OCI-LY1 (cell line): Measurements from ENCODE around the gene CDH2.

ENCODE experiments used
- H2AFZ ChIP-seq: fragments of 200-600 bp; sonication (generic), shearing (Covaris generic); 2 replicates; pipeline ENCODE4 v1.6.0; 2014; ENCODE audit warnings: antibody characterized with exemption, mild to moderate bottlenecking, low read length
- H3F3A ChIP-seq: fragments of 200-600 bp; sonication (generic), shearing (Covaris generic); 2 replicates; pipeline ENCODE4 v1.6.0; 2014; ENCODE audit warnings: mild to moderate bottlenecking, antibody characterized with exemption, low read length, moderate library complexity; ENCODE audit not compliant: insufficient read depth
- H3K27ac ChIP-seq: fragments of 200-600 bp; sonication (generic); 2 replicates; pipeline ENCODE4 v1.5.1; 2014; ENCODE audit warnings: low read length, mixed run types, mild to moderate bottlenecking, low read depth; ENCODE audit not compliant: poor library complexity, severe bottlenecking
- H3K27me3 ChIP-seq: fragments of 200-600 bp; sonication (generic); 2 replicates; pipeline ENCODE4 v1.6.0; 2014; ENCODE audit warnings: antibody characterized with exemption, mild to moderate bottlenecking, low read length, moderate library complexity; ENCODE audit not compliant: insufficient read depth
- H3K36me3 ChIP-seq: fragments of 200-600 bp; sonication (generic); 2 replicates; pipeline ENCODE4 v1.6.1; 2014; ENCODE audit warnings: mild to moderate bottlenecking, antibody characterized with exemption, low read length, moderate library complexity, mixed read lengths; ENCODE audit not compliant: insufficient read depth
- H3K4me1 ChIP-seq: fragments of 200-600 bp; sonication (generic); 2 replicates; pipeline ENCODE4 v1.5.1; 2014; ENCODE audit warnings: mild to moderate bottlenecking, low read length, moderate library complexity; ENCODE audit not compliant: insufficient read depth, severe bottlenecking
- H3K4me2 ChIP-seq: fragments of 200-600 bp; sonication (generic), shearing (Covaris generic); 2 replicates; pipeline ENCODE4 v1.6.1; 2014; ENCODE audit warnings: low read length
- H3K4me3 ChIP-seq: fragments of 200-600 bp; sonication (generic); 2 replicates; pipeline ENCODE4 v1.5.1; 2014; ENCODE audit warnings: low read length, low read depth, mild to moderate bottlenecking, mixed read lengths; ENCODE audit not compliant: poor library complexity, severe bottlenecking
- H3K79me2 ChIP-seq: fragments of 200-600 bp; shearing (Covaris generic); 2 replicates; pipeline ENCODE4 v1.6.1; 2016; ENCODE audit warnings: mixed run types, low read length, mixed read lengths; ENCODE audit not compliant: insufficient read depth
- H3K9ac ChIP-seq: fragments of 200-600 bp; sonication (generic), shearing (Covaris generic); 2 replicates; pipeline ENCODE4 v1.6.1; 2014; ENCODE audit warnings: mild to moderate bottlenecking, low read length, mixed read lengths
- H3K9me2 ChIP-seq: fragments of 200-600 bp; sonication (generic), shearing (Covaris generic); 2 replicates; pipeline ENCODE4 v1.6.1; 2014; ENCODE audit warnings: low read depth, mild to moderate bottlenecking, low read length, mixed read lengths
- H3K9me3 ChIP-seq: fragments of 200-600 bp; shearing (Covaris generic); 2 replicates; pipeline ENCODE4 v1.6.1; 2014; ENCODE audit warnings: low read length, mixed read lengths
- H4K20me1 ChIP-seq: fragments of 200-600 bp; sonication (generic), shearing (Covaris generic); 2 replicates; pipeline ENCODE4 v1.6.0; 2016; ENCODE audit warnings: mild to moderate bottlenecking, low read length; ENCODE audit not compliant: insufficient read depth
- EZH2 ChIP-seq: fragments of 200-600 bp; sonication (generic), shearing (Covaris generic); IDR thresholded peaks from 2 replicates; pipeline ENCODE4 v1.8.0; 2017; ENCODE audit warnings: borderline replicate concordance, mixed run types, mild to moderate bottlenecking, antibody characterized with exemption, low read length, moderate library complexity, mixed read lengths
- TF ChIP-seq, protein P1 (sequence below): fragments of 200-600 bp; sonication (generic), shearing (Covaris generic); IDR thresholded peaks from 2 replicates; pipeline ENCODE4 v1.5.1; 2017; ENCODE audit warnings: mild to moderate bottlenecking, antibody characterized with exemption, low read length, moderate library complexity, mixed read lengths

The CDH2 gene

DNA sequence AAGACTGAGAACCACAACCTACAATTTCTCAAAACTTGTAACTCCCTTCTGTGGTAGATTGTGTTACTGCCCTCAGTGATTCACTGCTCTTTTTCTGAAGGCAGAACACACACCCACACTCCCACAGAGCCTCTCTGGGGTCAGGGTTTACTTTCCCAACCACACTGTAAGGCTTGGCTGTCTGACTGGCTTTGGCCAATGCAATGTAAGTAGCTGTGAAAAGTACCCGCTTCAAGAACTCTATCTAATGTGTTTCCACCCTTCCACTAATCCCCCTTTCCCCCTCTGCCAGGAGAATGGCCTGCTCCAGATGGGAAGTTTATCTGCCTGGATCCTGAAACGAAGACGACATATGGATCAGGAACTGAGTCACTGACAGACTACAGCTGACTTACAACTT lies 222.7 kb downstream of the CDH2 start:
- Histone ChIP-seq H3K4me1 (no peaks in the 10 kb centered on the region), H3F3A (no peaks in the 10 kb centered on the region), H3K79me2 (no peaks in the 10 kb centered on the region), H3K36me3 (no peaks in the 10 kb centered on the region), H3K9me3 (no peaks in the 10 kb centered on the region), H3K27me3 (no peaks in the 10 kb centered on the region), H3K27ac (no peak overlapping the region), H3K9me2 (no peaks in the 10 kb centered on the region), H3K4me2 (no peak overlapping the region), H2AFZ (no peak overlapping the region), H3K9ac (no peak overlapping the region), H3K4me3 (no peak overlapping the region), H4K20me1 (no peaks in the 10 kb centered on the region)
- no peak for TF ChIP-seq EZH2
- TF ChIP-seq, protein P1, sequence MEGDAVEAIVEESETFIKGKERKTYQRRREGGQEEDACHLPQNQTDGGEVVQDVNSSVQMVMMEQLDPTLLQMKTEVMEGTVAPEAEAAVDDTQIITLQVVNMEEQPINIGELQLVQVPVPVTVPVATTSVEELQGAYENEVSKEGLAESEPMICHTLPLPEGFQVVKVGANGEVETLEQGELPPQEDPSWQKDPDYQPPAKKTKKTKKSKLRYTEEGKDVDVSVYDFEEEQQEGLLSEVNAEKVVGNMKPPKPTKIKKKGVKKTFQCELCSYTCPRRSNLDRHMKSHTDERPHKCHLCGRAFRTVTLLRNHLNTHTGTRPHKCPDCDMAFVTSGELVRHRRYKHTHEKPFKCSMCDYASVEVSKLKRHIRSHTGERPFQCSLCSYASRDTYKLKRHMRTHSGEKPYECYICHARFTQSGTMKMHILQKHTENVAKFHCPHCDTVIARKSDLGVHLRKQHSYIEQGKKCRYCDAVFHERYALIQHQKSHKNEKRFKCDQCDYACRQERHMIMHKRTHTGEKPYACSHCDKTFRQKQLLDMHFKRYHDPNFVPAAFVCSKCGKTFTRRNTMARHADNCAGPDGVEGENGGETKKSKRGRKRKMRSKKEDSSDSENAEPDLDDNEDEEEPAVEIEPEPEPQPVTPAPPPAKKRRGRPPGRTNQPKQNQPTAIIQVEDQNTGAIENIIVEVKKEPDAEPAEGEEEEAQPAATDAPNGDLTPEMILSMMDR = no peak

DNA sequence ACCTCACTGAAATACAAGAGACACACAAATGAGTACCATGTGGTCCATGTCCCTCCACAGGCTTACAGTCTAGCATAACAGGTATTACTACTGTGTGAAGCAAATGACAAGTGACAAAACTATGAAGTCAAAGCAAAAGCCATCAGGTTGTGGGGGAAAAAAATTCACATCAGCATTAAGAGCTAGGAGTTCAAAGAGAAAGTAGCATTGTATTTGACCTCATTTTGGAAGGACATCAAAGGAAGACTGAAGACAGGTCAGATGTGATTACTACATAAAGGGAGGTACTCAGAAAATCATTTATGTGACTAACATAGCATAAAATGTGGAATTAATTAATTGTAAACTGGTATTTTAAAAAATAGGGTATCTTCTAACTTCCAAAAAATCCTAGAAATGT lies 224.2 kb downstream of the CDH2 start:
- Histone ChIP-seq H3K27me3 (no peaks in the 10 kb centered on the region), H3K9ac (no peak overlapping the region), H3F3A (no peaks in the 10 kb centered on the region), H3K4me1 (no peaks in the 10 kb centered on the region), H3K79me2 (no peaks in the 10 kb centered on the region), H3K27ac (no peak overlapping the region), H3K9me2 (no peaks in the 10 kb centered on the region), H3K4me2 (no peak overlapping the region), H4K20me1 (no peaks in the 10 kb centered on the region), H3K9me3 (no peaks in the 10 kb centered on the region), H2AFZ (no peak overlapping the region), H3K36me3 (no peaks in the 10 kb centered on the region), H3K4me3 (no peak overlapping the region)
- TF ChIP-seq, protein P1 = no peak
- TF ChIP-seq EZH2 = no peak

DNA sequence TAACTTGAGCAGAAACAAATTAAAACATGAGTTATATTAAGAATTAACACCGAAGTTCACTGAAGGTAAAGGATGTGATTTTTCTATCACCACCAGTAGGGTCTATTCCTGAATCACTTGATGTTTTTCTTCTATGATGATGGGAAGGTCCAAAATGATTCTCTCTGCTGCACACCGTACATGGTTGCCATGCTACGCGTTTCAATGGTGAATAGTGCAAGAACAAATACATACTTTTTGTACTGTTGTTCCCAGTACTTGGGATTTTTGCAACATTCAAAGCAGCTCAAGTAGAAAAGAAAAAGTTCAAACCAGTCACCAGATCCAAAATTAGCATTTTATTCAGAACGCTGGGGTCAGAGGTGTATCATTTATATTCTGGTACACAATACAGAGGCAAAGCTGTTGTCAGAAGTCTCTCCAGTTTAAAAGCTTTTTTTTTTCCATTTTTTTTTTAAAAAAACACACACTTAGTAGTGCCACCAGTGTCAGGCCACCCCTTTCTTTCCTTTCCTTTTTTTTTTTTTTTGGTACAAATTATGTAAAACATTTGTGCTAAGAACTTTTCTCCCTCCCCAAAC lies 226.2 kb downstream of the CDH2 start:
- H3F3A ChIP-seq = no peaks in the 10 kb centered on the region
- no peaks in the 10 kb centered on the region for H3K79me2 ChIP-seq
- no peaks in the 10 kb centered on the region for H3K9me2 ChIP-seq
- H2AFZ ChIP-seq = no peak overlapping the region
- H3K27me3 ChIP-seq = no peaks in the 10 kb centered on the region
- no peak overlapping the region for H3K27ac ChIP-seq
- H3K36me3 ChIP-seq = no peaks in the 10 kb centered on the region
- H3K9me3 ChIP-seq = no peaks in the 10 kb centered on the region
- no peak overlapping the region for H3K4me3 ChIP-seq
- no peaks in the 10 kb centered on the region for H4K20me1 ChIP-seq
- no peak for TF ChIP-seq EZH2
- TF ChIP-seq, protein P1 = no peak
- H3K4me2 ChIP-seq = no peak overlapping the region
- no peaks in the 10 kb centered on the region for H3K4me1 ChIP-seq
- H3K9ac ChIP-seq = no peak overlapping the region
